Activated CD4-positive, CD25-positive, alpha-beta regulatory T cell treated with anti-CD3 and anti-CD28 coated beads, Interleukin-2, amount 50 U/mL, for 72 hours (primary cell): Measurements from ENCODE around the gene GARNL3.

Source experiments
- DNase-seq: peaks from one replicate; pipeline ENCODE4 v3.0.0; 2021

The GARNL3 gene

DNA sequence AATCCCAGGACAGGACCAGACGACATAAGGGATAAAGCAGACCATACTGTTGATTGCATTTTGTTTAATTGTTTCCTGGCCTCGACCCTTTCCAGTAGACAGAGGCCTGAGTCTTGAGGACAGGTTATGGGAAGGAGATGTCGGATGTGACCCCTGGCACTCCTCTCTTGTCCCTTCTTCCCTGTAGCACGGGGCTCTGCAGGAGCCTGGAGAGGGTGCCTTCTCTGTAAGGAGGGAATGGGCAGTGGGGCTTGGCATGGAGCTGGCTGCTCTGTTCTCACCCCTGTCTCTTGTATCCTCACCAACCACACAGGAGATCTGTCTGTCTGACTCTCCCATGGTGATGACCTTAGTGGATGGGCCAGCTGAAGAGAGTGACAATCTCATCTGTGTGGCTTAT lies 92.3 kb downstream of the GARNL3 start:
- no peak for DNase-seq

DNA sequence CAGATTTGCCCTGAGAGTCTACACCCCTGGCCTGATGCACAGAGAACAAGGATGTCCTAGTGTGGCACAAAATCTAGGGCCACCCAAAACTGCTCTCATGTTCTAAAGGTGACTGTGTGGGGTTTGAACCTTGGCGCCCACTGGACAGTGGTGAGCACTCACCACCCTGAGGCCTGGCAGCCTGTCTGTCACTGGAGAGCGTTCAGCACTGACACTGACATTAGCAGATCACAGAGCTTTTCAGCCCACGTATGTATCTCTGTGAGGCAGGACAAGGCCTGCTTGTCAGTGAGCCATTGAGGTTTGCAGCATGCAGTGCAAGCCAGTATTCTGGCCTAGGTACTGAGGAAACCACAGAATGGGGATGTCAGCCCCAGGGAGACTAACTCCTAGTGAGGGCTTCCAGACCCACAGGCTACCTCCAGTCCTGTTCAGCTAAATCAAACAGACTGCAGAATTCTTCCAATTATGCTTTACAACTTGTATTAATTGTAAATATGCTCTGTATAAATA lies 93.5 kb downstream of the GARNL3 start:
- no peak for DNase-seq

GRCh38 chr9:127358770-127359169 lies 94.2 kb downstream of the GARNL3 start:
- DNase-seq: no peak

DNA sequence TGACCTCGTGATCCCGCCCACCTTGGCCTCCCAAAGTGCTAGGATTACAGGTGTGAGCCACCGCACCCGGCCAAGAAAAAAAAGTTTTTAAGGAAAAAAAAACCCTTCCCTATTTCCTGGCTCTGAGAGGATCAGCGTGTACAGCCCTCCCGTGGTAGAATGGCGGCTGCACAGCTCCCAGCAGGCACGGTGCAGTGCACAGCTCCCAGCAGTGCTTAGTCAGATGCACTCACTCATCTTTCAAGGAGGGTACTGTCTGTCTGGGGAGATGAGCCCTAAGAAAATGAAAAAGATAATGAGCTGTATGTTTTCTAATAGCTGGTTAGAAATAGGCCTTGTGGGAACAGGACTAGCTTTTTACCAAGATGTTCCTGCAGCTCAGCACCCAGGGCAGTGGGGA lies 95.7 kb downstream of the GARNL3 start:
- no peak for DNase-seq

DNA sequence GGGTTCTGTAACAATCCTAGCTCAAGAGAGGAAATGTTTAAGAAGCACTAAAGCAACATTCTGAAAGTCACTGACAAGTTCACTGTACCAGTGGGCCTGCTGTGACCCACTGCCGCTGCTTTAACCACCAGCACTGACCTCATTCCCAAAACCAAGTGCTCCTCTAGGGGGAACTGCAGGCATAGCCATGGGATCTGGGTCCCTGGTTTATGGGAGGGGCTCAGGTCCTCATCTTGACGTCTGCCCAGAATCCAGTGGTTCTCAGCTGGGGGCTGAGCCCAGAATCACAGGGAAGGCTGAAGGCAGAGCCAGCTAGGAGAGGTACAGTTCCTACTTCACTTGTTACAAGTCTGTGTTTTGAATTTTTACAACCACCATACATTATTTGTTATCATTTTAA lies 96.3 kb downstream of the GARNL3 start:
- DNase-seq: no peak

DNA sequence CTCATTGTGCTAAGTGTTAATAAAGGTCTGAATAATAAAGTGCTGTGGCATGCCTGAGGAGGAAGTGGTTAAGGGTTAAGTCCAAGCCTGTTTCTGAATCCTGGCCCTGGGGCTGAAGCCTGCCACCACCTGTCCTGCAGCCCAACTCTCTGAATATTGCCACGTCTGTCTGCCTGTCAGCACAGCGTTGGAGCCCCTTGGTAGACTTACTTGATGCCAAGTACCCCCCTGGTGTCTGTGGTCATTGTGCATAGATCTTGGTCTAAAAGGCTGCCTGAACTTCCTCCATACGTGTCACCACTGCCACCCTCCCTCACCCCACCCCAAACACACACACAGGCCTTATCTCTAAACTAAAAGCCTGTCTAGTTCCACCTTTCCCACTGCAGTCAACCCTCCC lies 97.0 kb downstream of the GARNL3 start:
- DNase-seq: no peak

- no peak for DNase-seq
Measured at GRCh38 chr9:127362829-127363228, 98.3 kb downstream of the GARNL3 start.

GRCh38 chr9:127365461-127365860 lies 100.9 kb downstream of the GARNL3 start:
- DNase-seq: no peak

GRCh38 chr9:127366594-127366993 lies 102.0 kb downstream of the GARNL3 start:
- no peak for DNase-seq

DNA sequence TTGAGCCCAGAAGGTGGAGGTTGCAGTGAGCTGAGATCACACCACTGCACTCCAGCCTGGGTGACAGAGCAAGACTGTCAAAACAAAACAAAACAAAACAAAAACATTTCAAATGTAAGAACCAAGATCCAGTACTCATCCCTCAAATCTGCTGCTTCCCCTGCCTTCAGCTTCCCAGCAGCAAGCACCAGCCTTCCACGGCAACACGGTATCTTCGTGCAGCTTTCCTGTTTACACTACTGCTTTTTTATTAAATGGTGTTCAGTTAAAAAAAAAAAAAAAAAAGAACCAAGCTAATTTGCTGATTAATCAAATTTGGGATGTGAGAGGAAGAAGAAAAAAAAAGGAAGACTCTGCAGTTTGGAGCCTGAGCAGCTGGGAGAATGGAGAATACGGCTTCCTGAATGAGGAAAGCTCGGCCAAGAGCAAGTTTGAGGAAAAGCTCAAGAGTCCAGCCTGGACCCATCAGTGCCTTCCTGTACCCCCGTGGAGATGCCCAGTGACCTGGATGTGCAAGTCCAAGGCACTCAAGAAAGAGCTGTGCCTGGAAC lies 104.4 kb downstream of the GARNL3 start:
- no peak for DNase-seq

DNA sequence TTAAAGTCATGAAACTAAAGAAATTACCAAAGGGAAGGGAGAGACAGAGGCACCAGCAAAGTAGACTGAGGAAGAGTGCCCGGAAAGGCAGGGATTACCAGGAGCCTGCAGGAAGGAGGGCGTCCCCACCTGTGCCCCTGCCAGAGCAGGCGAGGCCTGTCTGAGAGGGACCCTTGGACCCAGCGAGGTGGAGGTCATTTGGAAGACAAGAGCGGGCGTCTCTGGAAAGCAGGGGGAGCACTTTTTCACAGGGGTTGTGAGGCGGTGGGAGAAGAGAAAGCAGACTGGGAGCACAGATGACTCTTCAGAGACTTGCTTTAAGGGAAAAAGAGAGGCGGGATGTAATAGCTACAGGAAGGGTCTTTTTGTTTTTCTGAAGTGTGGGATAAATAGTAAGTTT lies 104.9 kb downstream of the GARNL3 start:
- no peak for DNase-seq

DNA sequence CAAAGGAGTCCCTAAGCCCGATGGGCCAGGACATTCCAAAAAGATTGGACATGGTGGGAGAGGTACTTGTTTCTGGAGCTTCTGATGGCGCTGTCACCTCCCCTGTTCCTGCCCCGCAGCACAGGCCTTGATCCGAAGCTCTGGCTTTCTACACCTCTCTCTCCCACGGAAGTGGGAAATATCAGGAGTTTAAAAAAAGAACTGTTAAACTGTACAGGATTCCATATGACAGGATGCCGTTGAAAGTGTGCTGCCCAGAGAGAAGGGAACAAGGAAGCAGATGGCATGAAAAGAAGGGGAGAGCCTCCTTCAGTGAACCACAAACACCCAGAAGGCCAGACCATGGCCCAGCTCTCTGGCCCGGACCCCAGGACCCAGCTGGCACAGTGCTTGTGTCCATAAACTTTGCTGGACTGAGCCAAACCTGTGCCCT lies 105.6 kb downstream of the GARNL3 start:
- no peak for DNase-seq

DNA sequence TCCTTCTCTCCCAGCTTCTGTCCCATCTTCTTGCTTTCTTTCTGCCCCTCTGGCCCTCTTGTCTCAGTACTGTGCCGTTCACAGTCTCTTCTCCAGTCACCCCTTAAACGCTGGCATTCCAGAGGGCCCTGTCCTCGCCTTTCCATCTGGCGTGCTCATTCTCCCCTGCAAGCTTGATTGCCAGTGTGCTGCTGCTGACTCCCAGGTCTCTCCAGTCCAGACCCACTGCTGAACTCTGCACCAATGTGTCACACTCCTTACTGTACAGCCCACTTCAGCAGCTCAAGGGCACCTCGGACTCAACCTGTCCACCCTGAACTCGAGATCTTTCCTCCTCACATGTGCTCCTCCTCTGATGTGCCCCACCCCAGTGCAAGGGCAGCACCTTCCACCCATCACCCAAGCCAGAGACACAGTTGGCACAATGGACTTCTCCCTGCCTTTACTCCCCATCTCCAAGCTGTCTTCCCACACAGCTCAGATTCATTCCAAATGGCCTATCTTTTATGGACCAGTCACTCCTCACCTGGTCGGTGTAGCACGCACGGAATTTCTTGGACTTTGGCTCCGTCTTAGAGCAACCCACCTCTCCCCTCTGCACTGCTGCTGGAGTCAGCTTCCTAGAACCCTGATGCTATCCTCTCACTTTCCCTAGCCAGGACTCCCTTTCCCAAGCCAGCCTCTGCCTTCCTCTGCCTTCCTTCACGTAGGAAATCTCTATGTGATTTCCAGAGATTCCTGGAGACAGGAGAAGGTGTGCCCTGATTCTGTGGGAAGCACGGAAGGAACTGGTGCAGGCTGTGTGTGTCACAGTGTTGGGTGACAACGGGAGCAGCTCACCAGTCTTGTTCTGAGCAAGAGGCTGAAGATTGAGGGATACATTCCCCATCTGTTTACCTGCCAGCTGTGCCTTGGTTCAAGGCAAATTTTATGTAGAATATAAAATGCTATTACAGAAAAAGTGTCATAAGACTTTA lies 106.4 kb downstream of the GARNL3 start:
- no peak for DNase-seq

DNA sequence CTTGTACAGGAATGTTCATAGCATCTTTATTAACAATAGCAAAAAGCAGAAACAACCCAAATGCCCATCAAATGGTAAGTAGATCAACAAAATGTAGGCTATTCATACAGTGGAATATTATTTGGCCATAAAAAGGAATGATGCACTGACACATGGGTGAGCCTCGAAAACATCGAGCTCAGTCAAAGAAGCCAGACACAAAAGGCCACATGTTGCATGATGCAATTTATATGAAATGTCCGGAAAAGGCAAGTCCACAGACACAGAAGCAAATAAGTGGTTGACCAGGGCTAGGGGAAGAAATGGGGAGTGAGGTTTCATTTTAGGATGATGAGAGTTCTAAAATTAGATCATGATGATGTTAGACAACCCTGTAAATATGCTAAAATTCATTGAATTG lies 115.9 kb downstream of the GARNL3 start:
- DNase-seq: no peak

DNA sequence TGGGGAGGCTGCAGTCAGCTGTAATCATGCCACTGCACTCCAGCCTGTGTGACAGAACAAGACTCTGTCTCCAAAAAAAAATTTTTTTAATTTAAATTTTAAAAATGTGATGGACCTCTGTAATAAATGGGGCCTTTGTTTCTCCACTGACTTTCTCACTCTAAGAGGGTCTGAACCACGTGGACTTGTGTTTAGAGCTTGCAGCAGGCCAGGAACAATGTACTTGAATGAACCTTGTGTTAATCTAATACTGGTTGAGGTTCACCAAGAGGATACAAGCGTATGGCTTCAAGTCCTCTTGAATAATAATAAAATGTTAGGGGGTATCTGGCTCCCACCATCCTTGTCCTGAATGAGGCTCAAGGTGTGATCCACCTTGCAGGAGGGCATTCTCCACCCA lies 118.0 kb downstream of the GARNL3 start:
- DNase-seq: no peak

GRCh38 chr9:127384016-127384730 lies 119.6 kb downstream of the GARNL3 start:
- no peak for DNase-seq

- no peak for DNase-seq
Measured at GRCh38 chr9:127384901-127385300, 120.3 kb downstream of the GARNL3 start.

DNA sequence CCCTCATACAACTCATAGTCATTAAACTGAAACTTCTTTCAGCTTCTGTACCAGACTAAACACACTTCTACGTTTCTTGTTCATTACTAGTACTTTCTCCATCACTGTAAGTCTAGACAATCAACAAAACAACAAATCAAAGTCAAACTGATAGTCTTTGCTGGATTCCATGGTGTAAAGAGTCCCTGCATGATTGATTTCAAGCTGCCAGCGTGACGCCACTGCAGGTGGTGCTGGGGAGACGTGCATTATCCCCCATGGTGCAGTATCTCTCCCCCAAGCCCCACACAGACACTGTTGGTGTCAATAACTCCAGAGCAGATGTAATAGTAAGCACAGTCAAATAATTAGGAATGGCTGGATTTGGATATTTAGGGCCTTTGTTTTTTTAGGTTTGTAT lies 121.7 kb downstream of the GARNL3 start:
- no peak for DNase-seq

DNA sequence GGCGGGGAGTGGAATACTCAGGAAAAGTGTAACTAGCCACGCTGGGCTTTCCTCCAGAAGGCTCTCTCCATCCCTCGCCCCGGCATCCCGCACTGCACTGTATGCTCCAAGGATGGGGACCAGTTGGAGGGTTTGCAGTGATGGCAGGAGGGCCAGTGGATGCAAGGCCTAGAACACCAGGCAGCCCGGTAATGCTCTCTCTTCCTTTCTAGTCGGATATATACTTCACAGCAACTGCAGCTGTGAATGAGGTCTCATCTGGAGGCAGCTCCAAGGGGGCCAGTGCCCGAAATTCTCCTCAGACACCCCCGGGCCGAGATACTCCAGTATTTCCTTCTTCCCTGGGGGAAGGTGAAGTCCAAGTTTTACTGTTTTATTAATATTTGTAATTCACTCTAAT lies 122.4 kb downstream of the GARNL3 start:
- no peak for DNase-seq

DNA sequence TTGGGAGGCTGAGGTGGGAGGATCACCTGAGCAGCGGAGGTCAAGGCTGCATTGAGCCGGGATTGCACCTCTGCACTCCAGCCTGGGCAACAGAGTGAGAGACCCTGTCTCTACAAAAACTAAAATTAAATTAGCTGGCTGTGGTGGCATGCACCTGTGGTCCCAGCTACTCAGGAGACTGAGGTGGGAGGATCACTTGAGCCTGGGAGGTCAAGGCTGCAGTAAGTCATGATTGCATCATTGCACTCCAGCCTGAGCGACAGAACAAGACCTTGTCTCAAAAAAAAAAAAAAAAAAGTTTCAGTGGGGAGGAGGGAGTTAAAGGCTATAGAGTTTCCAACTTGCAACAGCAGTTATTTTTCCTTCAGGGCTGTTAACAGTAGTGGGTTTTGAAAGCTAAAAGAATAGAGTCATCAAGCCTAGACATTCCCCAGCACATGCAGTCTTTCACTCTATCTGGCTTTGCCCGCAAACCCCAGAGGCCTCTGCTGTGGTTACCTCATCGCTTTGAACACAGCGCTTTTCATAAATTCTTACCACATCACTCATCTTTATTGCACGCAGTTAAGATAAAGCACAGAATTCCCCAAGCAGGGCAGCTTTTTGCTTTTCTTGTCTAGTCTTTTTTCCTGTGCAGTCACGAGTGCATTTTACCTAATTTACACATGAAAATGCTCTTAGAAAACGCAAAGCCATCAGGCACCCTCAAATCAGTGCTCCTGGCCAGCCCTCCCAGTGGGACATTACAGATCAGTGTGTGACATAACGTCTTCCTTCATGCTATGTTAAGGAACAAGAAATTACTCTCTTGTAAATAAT lies 123.7 kb downstream of the GARNL3 start:
- peak; percentile 59 for DNase-seq

DNA sequence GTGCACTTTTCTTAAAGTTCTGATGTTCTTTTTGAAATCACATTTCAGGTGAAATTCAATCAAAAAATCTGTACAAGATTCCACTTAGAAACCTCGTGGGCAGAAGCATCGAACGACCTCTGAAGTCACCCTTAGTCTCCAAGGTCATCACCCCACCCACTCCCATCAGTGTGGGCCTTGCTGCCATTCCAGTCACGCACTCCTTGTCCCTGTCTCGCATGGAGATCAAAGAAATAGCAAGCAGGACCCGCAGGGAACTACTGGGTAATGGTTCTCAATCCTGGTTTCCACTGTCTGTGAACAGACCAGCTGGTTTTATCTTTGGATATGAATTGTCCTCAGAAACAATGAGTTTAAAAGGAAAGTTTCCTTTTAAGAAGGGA lies 124.3 kb downstream of the GARNL3 start:
- DNase-seq: no peak

DNA sequence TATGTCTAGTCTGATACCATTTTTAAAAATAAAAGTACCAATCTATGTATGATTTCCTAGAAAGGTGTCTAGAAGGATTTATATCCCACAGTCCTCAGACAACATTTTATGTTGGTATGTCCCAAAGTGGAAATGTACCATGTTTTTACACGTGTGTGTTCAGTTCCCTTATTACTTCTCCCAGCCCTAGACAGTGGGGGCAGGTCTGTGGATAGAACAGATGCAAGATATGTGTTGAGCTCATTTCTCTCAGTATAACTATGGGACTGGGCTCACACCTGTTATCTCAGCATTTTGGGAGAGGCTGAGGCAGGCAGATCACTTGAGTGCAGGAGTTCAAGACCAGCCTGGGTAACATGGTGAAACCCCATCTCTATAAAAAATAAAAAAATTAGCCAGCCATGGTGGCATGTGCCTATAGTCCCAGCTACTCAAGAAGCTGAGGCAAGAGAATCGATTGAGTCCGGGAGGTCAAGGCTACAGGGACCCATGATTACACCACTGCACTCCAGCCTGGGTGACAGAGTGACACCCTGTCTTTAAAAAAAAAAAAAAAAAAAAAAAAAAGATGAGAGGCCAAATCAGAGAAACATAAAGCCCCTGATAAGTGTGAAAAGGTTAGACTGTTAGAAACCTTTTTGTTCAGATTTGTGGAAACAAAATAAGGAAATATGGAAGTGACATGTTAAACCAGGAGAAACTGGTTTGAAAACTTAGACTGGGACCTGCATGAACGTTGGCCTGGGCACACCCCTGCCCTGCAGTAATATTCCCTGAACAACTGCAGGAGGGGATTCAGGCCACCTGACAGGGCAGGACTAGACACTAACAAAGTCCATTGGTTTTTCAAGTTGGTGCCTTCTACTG lies 125.0 kb downstream of the GARNL3 start:
- DNase-seq: no peak
